Measurements from ENCODE around the gene NUP210L. TPM values are rescaled to one million over a fixed set of nuclear protein-coding genes. Genes with fewer than 3 reads are reported as not detected.
A peak's percentile ranks its signal among the peaks of the same experiment; 100 is the strongest.

Gene NUP210L
- total RNA-seq, 1 donor from 2014 or later, result 0.10 TPM

- ATAC-seq, result no peak
These were observed 185.9 kb downstream of the NUP210L start for GRCh38 chr1:153968972-153969371.

GRCh38 chr1:153968408-153968807 is 186.5 kb downstream of the NUP210L start:
- no peak for DNase-seq (ENCODE audit: low spot score)
- no peak for ATAC-seq

More at GRCh38 chr1:153968972-153969371, 185.9 kb downstream of the NUP210L start:
- no peak for DNase-seq (ENCODE audit: low spot score)

- ATAC-seq, result peak; percentile 5
- DNase-seq (ENCODE audit: low spot score), result peak; percentile 65
These were observed 186.9 kb downstream of the NUP210L start for GRCh38 chr1:153968000-153968363.

- ATAC-seq (peak; percentile 77), DNase-seq (ENCODE audit: low spot score) (peak; percentile 94)
These were observed 187.5 kb downstream of the NUP210L start, which contains the start of gene CREB3L4 for GRCh38 chr1:153967107-153967999. TSS of gene CREB3L4 (plus strand) at chr1:153967902. CDS start at chr1:153968526, 624 bp downstream.

- DNase-seq (ENCODE audit: low spot score) (no peak), ATAC-seq (no peak)
These were observed 191.0 kb downstream of the NUP210L start for GRCh38 chr1:153963850-153964331.

GRCh38 chr1:153963030-153963849 is 191.6 kb downstream of the NUP210L start, which contains the start of gene SLC39A1:
TSS of gene SLC39A1 (minus strand) at chr1:153963537. CDS start at chr1:153962715, 822 bp downstream.
- peak; percentile 99 for DNase-seq (ENCODE audit: low spot score)

GRCh38 chr1:153962088-153963029 is 192.5 kb downstream of the NUP210L start:
- no peak for ATAC-seq
- no peak for DNase-seq (ENCODE audit: low spot score)

More at GRCh38 chr1:153963030-153963849, 191.6 kb downstream of the NUP210L start, which contains the start of gene SLC39A1:
- peak; percentile 77 for ATAC-seq

- DNase-seq (ENCODE audit: low spot score) (no peak), ATAC-seq (no peak)
These were observed 193.5 kb downstream of the NUP210L start for GRCh38 chr1:153961421-153961820.

GRCh38 chr1:153960206-153960605 is 194.7 kb downstream of the NUP210L start:
- ATAC-seq (no peak), DNase-seq (ENCODE audit: low spot score) (no peak)

- ATAC-seq (no peak), DNase-seq (ENCODE audit: low spot score) (no peak)
These were observed 195.4 kb downstream of the NUP210L start for GRCh38 chr1:153959454-153959853.

GRCh38 chr1:153958961-153959260 is 196.0 kb downstream of the NUP210L start:
- DNase-seq (ENCODE audit: low spot score) (no peak), ATAC-seq (no peak)

GRCh38 chr1:153958111-153958960 is 196.5 kb downstream of the NUP210L start, which contains the start of gene CRTC2:
TSS of gene CRTC2 (minus strand) at chr1:153958612. CDS start at chr1:153958497, 115 bp downstream.
- ATAC-seq (peak; percentile 80), DNase-seq (ENCODE audit: low spot score) (peak; percentile 99)

- ATAC-seq (no peak), DNase-seq (ENCODE audit: low spot score) (no peak)
These were observed 197.1 kb downstream of the NUP210L start for GRCh38 chr1:153957744-153958110.

- DNase-seq (ENCODE audit: low spot score), result no peak
- ATAC-seq, result no peak
These were observed 197.7 kb downstream of the NUP210L start for GRCh38 chr1:153956997-153957715.

- no peak for ATAC-seq
- DNase-seq (ENCODE audit: low spot score), result no peak
These were observed 200.0 kb downstream of the NUP210L start for GRCh38 chr1:153954826-153955225.

GRCh38 chr1:153953859-153954365 is 201.0 kb downstream of the NUP210L start:
- ATAC-seq, result peak; percentile 79
- peak; percentile 93 for DNase-seq (ENCODE audit: low spot score)

GRCh38 chr1:153951801-153952200 is 203.1 kb downstream of the NUP210L start:
- DNase-seq (ENCODE audit: low spot score), result no peak

GRCh38 chr1:153951183-153951582 is 203.7 kb downstream of the NUP210L start:
- no peak for DNase-seq (ENCODE audit: low spot score)
- no peak for ATAC-seq

More at GRCh38 chr1:153951801-153952200, 203.1 kb downstream of the NUP210L start:
- no peak for ATAC-seq

Measured in left lobe of liver (tissue), 2 donors.